HG02571 (cell line): Measurements from ENCODE around the gene SEMA5B.

Source experiments
- ATAC-seq: cut with Tn5 transposase; IDR thresholded peaks from one replicate; pipeline ENCODE4 v1.9.1; 2021; ENCODE audit warnings: mild to moderate bottlenecking, moderate library complexity; ENCODE audit not compliant: unreplicated experiment

SEMA5B gene, protein sequence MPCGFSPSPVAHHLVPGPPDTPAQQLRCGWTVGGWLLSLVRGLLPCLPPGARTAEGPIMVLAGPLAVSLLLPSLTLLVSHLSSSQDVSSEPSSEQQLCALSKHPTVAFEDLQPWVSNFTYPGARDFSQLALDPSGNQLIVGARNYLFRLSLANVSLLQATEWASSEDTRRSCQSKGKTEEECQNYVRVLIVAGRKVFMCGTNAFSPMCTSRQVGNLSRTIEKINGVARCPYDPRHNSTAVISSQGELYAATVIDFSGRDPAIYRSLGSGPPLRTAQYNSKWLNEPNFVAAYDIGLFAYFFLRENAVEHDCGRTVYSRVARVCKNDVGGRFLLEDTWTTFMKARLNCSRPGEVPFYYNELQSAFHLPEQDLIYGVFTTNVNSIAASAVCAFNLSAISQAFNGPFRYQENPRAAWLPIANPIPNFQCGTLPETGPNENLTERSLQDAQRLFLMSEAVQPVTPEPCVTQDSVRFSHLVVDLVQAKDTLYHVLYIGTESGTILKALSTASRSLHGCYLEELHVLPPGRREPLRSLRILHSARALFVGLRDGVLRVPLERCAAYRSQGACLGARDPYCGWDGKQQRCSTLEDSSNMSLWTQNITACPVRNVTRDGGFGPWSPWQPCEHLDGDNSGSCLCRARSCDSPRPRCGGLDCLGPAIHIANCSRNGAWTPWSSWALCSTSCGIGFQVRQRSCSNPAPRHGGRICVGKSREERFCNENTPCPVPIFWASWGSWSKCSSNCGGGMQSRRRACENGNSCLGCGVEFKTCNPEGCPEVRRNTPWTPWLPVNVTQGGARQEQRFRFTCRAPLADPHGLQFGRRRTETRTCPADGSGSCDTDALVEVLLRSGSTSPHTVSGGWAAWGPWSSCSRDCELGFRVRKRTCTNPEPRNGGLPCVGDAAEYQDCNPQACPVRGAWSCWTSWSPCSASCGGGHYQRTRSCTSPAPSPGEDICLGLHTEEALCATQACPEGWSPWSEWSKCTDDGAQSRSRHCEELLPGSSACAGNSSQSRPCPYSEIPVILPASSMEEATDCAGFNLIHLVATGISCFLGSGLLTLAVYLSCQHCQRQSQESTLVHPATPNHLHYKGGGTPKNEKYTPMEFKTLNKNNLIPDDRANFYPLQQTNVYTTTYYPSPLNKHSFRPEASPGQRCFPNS

GRCh38 chr3:123027292-123028232 lies at the start of gene SEMA5B:
TSS of gene SEMA5B (minus strand) at chr3:123027763. CDS start at chr3:122961263, 66,500 bp downstream.
- no peak for ATAC-seq

- no peak for ATAC-seq
Measured at GRCh38 chr3:123076496-123077418, 49.2 kb upstream of the SEMA5B start.

DNA sequence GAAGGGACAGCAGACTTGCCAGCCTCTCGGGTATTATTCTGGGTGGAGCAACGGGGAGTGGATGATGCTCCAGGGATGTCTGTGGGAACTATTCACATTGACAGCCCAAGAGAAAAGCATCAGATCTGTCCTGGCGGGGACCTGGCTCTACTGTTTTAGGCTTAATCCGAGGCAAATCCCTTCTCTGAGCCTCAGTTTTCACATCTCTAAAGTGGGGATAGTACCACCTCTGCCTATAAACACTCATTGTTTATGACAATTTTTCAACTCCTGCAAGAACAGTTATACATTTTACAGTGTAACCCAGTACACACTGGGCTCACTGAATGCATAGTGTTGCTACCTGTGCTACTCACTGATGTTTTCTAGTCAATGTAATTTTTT lies 48.5 kb upstream of the SEMA5B start:
- no peak for ATAC-seq

- no peak for ATAC-seq
Measured at GRCh38 chr3:123075359-123075758, 47.8 kb upstream of the SEMA5B start.

DNA sequence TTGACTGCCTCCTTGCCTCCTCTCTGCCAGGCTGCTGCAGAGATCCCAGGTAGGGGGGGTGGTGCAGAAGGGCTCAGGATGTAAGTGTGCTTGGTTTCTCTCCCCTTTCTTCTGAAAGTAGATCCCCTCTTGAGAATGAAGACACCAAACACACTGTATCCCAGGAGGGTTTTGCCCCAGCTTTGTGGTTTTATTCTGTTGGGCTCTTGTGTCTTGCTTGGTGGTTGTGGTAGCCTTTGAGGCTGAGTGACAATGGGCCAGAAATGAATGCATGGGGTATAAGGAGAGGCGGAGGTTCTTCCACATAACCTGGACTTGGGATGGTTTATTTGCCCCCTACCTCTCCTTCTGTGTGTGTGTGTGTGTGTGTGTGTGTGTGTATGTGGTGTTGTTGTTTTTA lies 45.0 kb upstream of the SEMA5B start:
- ATAC-seq: no peak

GRCh38 chr3:123072152-123072551 lies 44.6 kb upstream of the SEMA5B start:
- ATAC-seq: no peak

- ATAC-seq: no peak
Measured at GRCh38 chr3:123071581-123071980, 44.0 kb upstream of the SEMA5B start.

DNA sequence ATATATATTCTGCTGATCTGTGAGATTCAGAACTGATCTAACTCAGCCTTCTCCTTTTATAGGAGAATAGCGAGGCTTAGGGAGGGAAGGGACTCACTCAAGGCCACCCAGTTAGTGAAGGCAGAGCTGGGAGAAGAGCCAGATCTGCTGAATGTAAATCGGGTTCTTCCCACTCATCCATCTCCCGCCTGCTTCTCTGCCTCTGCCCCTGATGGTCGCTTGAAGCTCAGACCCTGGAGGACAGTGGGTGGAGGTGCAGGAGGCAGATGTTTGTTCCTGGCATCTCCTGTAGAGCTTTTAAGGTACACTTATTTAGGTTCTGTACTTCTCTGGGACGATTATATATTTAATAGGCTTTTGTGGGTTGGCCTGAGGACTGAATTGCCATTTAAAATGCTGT lies 43.6 kb upstream of the SEMA5B start:
- ATAC-seq: no peak

DNA sequence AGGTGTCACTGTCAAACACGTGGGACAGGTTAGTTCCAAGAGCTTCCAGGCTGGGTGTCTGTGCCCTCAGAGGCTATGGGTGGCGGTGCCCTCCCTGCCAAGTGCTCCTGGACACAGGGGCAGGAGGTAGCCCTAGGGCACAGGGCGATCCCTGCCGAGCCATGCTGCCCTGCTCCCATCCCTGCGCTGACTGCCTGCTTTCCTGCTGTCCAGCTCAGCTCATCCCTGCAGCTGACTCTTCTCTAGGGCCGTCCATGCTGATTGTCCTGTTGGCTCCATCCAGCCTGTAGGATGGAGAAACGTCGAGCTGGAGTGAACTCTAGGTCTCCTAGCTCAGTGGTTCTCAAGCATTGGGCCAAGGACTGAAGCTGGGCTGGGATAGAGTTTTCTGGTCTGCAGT lies 42.9 kb upstream of the SEMA5B start:
- ATAC-seq: no peak

DNA sequence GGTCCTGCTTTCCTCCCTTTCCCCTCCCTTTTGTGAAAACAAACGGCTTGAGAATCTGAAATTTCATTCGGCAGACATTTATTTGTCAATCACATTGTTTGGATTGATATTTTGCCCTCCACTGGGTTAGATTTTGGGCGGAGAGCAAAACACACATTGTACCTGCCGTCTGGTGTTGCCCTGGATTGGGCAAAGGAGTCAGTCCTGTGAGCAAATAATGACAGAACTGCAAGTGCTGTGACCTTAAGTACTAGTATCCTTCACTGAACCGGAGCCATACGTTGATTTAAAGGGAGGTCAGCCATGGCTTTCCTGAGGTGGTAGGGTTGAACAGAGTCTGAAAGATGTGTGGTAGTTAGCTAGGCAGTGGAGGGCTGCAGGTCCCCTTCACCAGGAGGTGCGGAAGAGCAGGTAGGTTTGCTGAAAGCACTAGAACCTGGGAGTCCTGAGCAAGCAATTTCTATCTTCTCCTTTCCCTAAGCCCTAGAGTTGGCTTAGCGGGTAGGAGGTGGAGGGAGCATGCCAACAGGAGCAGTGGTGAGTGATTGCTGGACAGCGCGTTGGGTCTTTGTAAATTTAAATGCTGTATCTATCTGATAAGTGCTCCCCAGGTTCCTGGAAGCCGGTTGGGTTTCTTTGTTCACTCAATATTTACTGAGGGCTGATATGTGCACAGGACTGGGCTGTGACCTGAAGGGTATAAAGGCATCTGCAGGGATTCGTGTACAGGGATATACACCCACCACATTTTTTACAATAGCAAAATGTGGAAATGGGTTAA lies 41.2 kb upstream of the SEMA5B start:
- ATAC-seq: no peak

GRCh38 chr3:123067689-123068600 lies 40.4 kb upstream of the SEMA5B start:
- peak; percentile 25 for ATAC-seq

GRCh38 chr3:123066896-123067688 lies 39.5 kb upstream of the SEMA5B start, which contains the start of gene PDIA5:
TSS of gene PDIA5 (plus strand) at chr3:123067025. CDS start at chr3:123067165, 140 bp downstream.
- peak; percentile 88 for ATAC-seq

- no peak for ATAC-seq
Measured at GRCh38 chr3:123066599-123066895, 39.0 kb upstream of the SEMA5B start.

GRCh38 chr3:123064914-123065313 lies 37.4 kb upstream of the SEMA5B start:
- no peak for ATAC-seq

- ATAC-seq: no peak
Measured at GRCh38 chr3:123064506-123064905, 36.9 kb upstream of the SEMA5B start.

DNA sequence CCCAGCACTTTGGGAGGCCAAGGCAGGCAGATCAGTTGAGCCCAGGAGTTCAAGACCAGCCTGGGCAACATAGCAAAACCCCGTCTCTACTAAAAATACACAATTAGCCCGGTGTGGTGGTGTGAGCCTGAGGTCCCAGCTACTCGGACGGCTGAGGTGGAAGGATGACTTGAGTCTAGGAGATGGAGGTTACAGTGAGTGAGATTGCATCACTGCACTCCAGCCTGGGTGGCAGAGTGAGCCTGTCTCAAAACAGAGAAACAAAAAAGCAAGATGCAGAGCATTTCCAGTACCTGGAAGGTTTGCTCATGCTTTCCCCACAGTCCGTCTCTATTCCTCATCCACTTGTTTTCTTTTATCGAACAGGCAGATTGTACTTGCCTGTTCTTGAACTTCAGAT lies 35.5 kb upstream of the SEMA5B start:
- ATAC-seq: no peak

GRCh38 chr3:123061856-123062255 lies 34.3 kb upstream of the SEMA5B start:
- no peak for ATAC-seq
